ENCODE measurements around the gene CMTM1. TPM values are rescaled to one million over a fixed set of nuclear protein-coding genes. Genes with fewer than 3 reads are reported as not detected.

Gene CMTM1
- 0.42 TPM for polyA plus RNA-seq (2012; ENCODE audit: low read depth, missing spikeins)

DNA sequence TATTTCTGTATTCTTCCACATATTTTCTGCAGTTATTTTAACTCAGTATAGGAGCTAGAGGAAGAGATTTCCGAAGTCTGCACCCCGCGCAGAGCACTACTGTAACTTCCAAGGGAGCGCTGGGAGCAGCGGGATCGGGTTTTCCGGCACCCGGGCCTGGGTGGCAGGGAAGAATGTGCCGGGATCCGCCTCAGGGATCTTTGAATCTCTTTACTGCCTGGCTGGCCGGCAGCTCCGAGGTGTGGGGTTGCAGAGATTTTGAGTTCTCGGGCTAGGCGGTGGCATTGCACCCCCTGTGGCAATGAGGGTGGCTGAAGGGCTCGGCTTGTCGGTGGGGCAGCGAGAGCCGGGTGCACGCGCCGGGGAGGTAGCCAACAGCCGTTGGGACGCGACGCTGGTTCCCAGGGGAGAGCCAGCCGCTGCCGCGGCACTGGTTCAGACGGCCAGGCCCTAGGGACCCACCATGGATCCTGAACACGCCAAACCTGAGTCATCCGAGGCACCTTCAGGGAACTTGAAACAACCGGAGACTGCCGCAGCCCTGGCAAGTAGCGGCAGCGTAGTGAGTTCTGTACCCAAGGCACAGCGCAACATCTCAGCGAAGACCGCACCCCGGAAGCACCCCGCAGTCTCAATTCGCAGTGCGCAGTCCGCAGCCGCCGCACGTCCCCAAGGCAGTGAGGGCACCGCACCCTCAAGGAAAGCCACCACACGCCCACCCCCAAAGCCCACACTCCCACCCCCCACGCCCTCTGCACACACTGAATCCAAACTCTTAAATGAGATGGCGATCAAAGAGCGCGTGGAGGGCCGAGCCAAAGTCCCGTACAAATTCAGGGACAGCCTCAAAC lies at the start of gene CMTM1:
TSS of gene CMTM1 (plus strand) at position 389 of the 851 bp plus-strand sequence. CDS start at position 464, 75 bp downstream.
- FAIRE-seq (no peak), DNase-seq (ENCODE audit: insufficient read length, low spot score) (no peak)
- TF ChIP-seq POLR2AphosphoS5 (IDR thresholded peaks at IDR 0.05; ENCODE audit: low read depth, low read length) (no peak), POU2F2 (IDR thresholded peaks at IDR 0.05; ENCODE audit: low read depth, low read length) (no peak), SPI1 (IDR thresholded peaks at IDR 0.05; ENCODE audit: low read depth, low read length) (no peak)

- FAIRE-seq (no peak), DNase-seq (ENCODE audit: insufficient read length, low spot score) (no peak)
- no peak for TF ChIP-seq POLR2A (IDR thresholded peaks at IDR 0.05; ENCODE audit: low read depth, low read length)
- no peak for TF ChIP-seq POU2F2 (IDR thresholded peaks at IDR 0.05; ENCODE audit: low read depth, low read length)
- no peak for TF ChIP-seq SPI1 (IDR thresholded peaks at IDR 0.05; ENCODE audit: low read depth, low read length)
- no peak for TF ChIP-seq POLR2AphosphoS5 (IDR thresholded peaks at IDR 0.05; ENCODE audit: low read depth, low read length)
- no peak for TF ChIP-seq TAF1 (IDR thresholded peaks at IDR 0.05; ENCODE audit: low read depth, low read length)
- no peak for TF ChIP-seq PAX5 (IDR thresholded peaks at IDR 0.05; ENCODE audit: insufficient read depth, low read length, severe bottlenecking)
These were observed 49.8 kb upstream of the CMTM1 start for GRCh38 chr16:66516509-66516807.

GRCh38 chr16:66516808-66517585 lies 49.2 kb upstream of the CMTM1 start:
- DNase-seq (ENCODE audit: insufficient read length, low spot score) (peak; percentile 87), FAIRE-seq (peak; percentile 97)
- TF ChIP-seq PAX5 (IDR thresholded peaks at IDR 0.05; ENCODE audit: insufficient read depth, low read length, severe bottlenecking) (peak; percentile 98), SPI1 (IDR thresholded peaks at IDR 0.05; ENCODE audit: low read depth, low read length) (peak; percentile 85), TAF1 (IDR thresholded peaks at IDR 0.05; ENCODE audit: low read depth, low read length) (no peak), POU2F2 (IDR thresholded peaks at IDR 0.05; ENCODE audit: low read depth, low read length) (peak; percentile 73; the same call in 1 of the 2 replicates)

GRCh38 chr16:66517586-66518263 lies 48.5 kb upstream of the CMTM1 start:
- no peak for TF ChIP-seq POLR2A (IDR thresholded peaks at IDR 0.05; ENCODE audit: low read depth, low read length)
- no peak for TF ChIP-seq POLR2AphosphoS5 (IDR thresholded peaks at IDR 0.05; ENCODE audit: low read depth, low read length)
- no peak for TF ChIP-seq PAX5 (IDR thresholded peaks at IDR 0.05; ENCODE audit: insufficient read depth, low read length, severe bottlenecking)
- no peak for TF ChIP-seq SPI1 (IDR thresholded peaks at IDR 0.05; ENCODE audit: low read depth, low read length)
- TF ChIP-seq TAF1 (IDR thresholded peaks at IDR 0.05; ENCODE audit: low read depth, low read length) = no peak
- TF ChIP-seq POU2F2 (IDR thresholded peaks at IDR 0.05; ENCODE audit: low read depth, low read length) = no peak
- no peak for FAIRE-seq

GRCh38 chr16:66519482-66520373 lies 46.5 kb upstream of the CMTM1 start:
- FAIRE-seq = no peak
- DNase-seq (ENCODE audit: insufficient read length, low spot score) = no peak
- TF ChIP-seq SPI1 (IDR thresholded peaks at IDR 0.05; ENCODE audit: low read depth, low read length) (no peak), TAF1 (IDR thresholded peaks at IDR 0.05; ENCODE audit: low read depth, low read length) (no peak), POLR2AphosphoS5 (IDR thresholded peaks at IDR 0.05; ENCODE audit: low read depth, low read length) (no peak), PAX5 (IDR thresholded peaks at IDR 0.05; ENCODE audit: insufficient read depth, low read length, severe bottlenecking) (no peak), POU2F2 (IDR thresholded peaks at IDR 0.05; ENCODE audit: low read depth, low read length) (no peak), POLR2A (IDR thresholded peaks at IDR 0.05; ENCODE audit: low read depth, low read length) (no peak)

More at GRCh38 chr16:66517586-66518263, 48.5 kb upstream of the CMTM1 start:
- no peak for DNase-seq (ENCODE audit: insufficient read length, low spot score)

GRCh38 chr16:66520406-66521170 lies 45.7 kb upstream of the CMTM1 start:
- TF ChIP-seq TAF1 (IDR thresholded peaks at IDR 0.05; ENCODE audit: low read depth, low read length) (no peak), SPI1 (IDR thresholded peaks at IDR 0.05; ENCODE audit: low read depth, low read length) (peak; percentile 20; the same call in 1 of the 2 replicates)
- no peak for DNase-seq (ENCODE audit: insufficient read length, low spot score)
- no peak for FAIRE-seq

GRCh38 chr16:66521252-66521713 lies 45.0 kb upstream of the CMTM1 start:
- TF ChIP-seq POLR2A (IDR thresholded peaks at IDR 0.05; ENCODE audit: low read depth, low read length) (no peak), POLR2AphosphoS5 (IDR thresholded peaks at IDR 0.05; ENCODE audit: low read depth, low read length) (no peak), TAF1 (IDR thresholded peaks at IDR 0.05; ENCODE audit: low read depth, low read length) (no peak), POU2F2 (IDR thresholded peaks at IDR 0.05; ENCODE audit: low read depth, low read length) (no peak), SPI1 (IDR thresholded peaks at IDR 0.05; ENCODE audit: low read depth, low read length) (no peak), PAX5 (IDR thresholded peaks at IDR 0.05; ENCODE audit: insufficient read depth, low read length, severe bottlenecking) (no peak)
- no peak for FAIRE-seq

More at GRCh38 chr16:66521252-66521713, 45.0 kb upstream of the CMTM1 start:
- no peak for DNase-seq (ENCODE audit: insufficient read length, low spot score)
